WTC11 (cell line): ENCODE data around the gene NPY1R.

Experiments
- ATF6 ChIP-seq: sonication (generic); formaldehyde crosslinking; IDR thresholded peaks from 2 replicates; pipeline ENCODE4 v1.8.1; 2023; ENCODE audit warnings: mild to moderate bottlenecking, missing genetic modification reagents
- CREB1 ChIP-seq: sonication (generic); formaldehyde crosslinking; IDR thresholded peaks from 2 replicates; pipeline ENCODE4 v1.8.0; 2023; ENCODE audit warnings: mild to moderate bottlenecking, missing genetic modification reagents
- CTCF ChIP-seq: fragments of 200-600 bp; IDR thresholded peaks from 2 replicates; pipeline ENCODE4 v1.8.0; 2022; ENCODE audit warnings: antibody characterized with exemption
- E2F5 ChIP-seq: sonication (generic); formaldehyde crosslinking; IDR thresholded peaks from 2 replicates; pipeline ENCODE4 v1.8.1; 2022; ENCODE audit warnings: mild to moderate bottlenecking, moderate library complexity, missing genetic modification reagents
- ERG ChIP-seq: fragments of 250-450 bp; sonication (Bioruptor Pico); IDR thresholded peaks from 2 replicates; pipeline ENCODE4 v1.8.0; 2021; ENCODE audit warnings: mild to moderate bottlenecking
- FOXJ3 ChIP-seq: sonication (generic); formaldehyde crosslinking; IDR thresholded peaks from 2 replicates; pipeline ENCODE4 v1.9.0; 2021; ENCODE audit warnings: missing genetic modification reagents, mild to moderate bottlenecking, borderline replicate concordance
- JUN ChIP-seq: sonication (generic); formaldehyde crosslinking; IDR thresholded peaks from 2 replicates; pipeline ENCODE4 v1.8.0; 2023; ENCODE audit warnings: mild to moderate bottlenecking, missing genetic modification reagents
- MAX ChIP-seq: sonication (generic); formaldehyde crosslinking; IDR thresholded peaks from 2 replicates; pipeline ENCODE4 v1.8.0; 2022; ENCODE audit warnings: mild to moderate bottlenecking, missing genetic modification reagents
- SMAD3 ChIP-seq: sonication (generic); formaldehyde crosslinking; IDR thresholded peaks from 2 replicates; pipeline ENCODE4 v1.8.0; 2022; ENCODE audit warnings: missing genetic modification reagents, mild to moderate bottlenecking, borderline replicate concordance
- TEAD4 ChIP-seq: sonication (generic); formaldehyde crosslinking; IDR thresholded peaks from 2 replicates; pipeline ENCODE4 v1.8.0; 2022; ENCODE audit warnings: mild to moderate bottlenecking, missing genetic modification reagents
- ZBTB21 ChIP-seq: sonication (generic); formaldehyde crosslinking; IDR thresholded peaks from 2 replicates; pipeline ENCODE4 v1.8.1; 2023; ENCODE audit warnings: mild to moderate bottlenecking, missing genetic modification reagents, borderline replicate concordance
- ZMAT4 ChIP-seq: fragments of 250-450 bp; sonication (Bioruptor Pico); IDR thresholded peaks from 2 replicates; pipeline ENCODE4 v1.9.0; 2021; ENCODE audit warnings: mild to moderate bottlenecking
- ZNF416 ChIP-seq: fragments of 250-450 bp; sonication (Bioruptor Pico); IDR thresholded peaks from 2 replicates; pipeline ENCODE4 v1.9.0; 2021; ENCODE audit warnings: mild to moderate bottlenecking, inconsistent platforms
- ZNF671 ChIP-seq: fragments of 250-450 bp; sonication (Bioruptor Pico); IDR thresholded peaks from 2 replicates; pipeline ENCODE4 v1.8.0; 2021; ENCODE audit warnings: mild to moderate bottlenecking

GRCh38 chr4:163353054-163353453 lies 20.7 kb upstream of the NPY1R start:
- TF ChIP-seq JUN (no peak), CTCF (no peak), MAX (CRISPR knock-in tag) (no peak), FOXJ3 (CRISPR knock-in tag) (no peak), SMAD3 (CRISPR knock-in tag) (no peak), CREB1 (no peak), ATF6 (no peak), ZNF416 (no peak), ZBTB21 (no peak), E2F5 (CRISPR knock-in tag) (no peak), ERG (CRISPR knock-in tag) (no peak), TEAD4 (CRISPR knock-in tag) (no peak), ZMAT4 (no peak), ZNF671 (no peak)
